Astrocyte (in vitro differentiated cells and primary cell): ENCODE measurements around the gene COMMD7.

Experiments used
- EZH2 ChIP-seq: IDR thresholded peaks from 2 replicates; pipeline ENCODE4 v1.6.1; 2012; ENCODE audit warnings: mild to moderate bottlenecking, low read length, inconsistent platforms; ENCODE audit not compliant: insufficient read depth
- TF ChIP-seq, protein P1 (sequence below): IDR thresholded peaks from 2 replicates; pipeline ENCODE4 v1.5.1; 2011; ENCODE audit warnings: low read depth, mild to moderate bottlenecking, inconsistent platforms, low read length, moderate library complexity; ENCODE audit not compliant: insufficient read depth

GRCh38 chr20:32784369-32785080, 41.3 kb upstream of the COMMD7 start:
- TF ChIP-seq, protein P1, sequence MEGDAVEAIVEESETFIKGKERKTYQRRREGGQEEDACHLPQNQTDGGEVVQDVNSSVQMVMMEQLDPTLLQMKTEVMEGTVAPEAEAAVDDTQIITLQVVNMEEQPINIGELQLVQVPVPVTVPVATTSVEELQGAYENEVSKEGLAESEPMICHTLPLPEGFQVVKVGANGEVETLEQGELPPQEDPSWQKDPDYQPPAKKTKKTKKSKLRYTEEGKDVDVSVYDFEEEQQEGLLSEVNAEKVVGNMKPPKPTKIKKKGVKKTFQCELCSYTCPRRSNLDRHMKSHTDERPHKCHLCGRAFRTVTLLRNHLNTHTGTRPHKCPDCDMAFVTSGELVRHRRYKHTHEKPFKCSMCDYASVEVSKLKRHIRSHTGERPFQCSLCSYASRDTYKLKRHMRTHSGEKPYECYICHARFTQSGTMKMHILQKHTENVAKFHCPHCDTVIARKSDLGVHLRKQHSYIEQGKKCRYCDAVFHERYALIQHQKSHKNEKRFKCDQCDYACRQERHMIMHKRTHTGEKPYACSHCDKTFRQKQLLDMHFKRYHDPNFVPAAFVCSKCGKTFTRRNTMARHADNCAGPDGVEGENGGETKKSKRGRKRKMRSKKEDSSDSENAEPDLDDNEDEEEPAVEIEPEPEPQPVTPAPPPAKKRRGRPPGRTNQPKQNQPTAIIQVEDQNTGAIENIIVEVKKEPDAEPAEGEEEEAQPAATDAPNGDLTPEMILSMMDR, result no peak
- TF ChIP-seq EZH2, result no peak
